Choroid plexus epithelial cell (primary cell): ENCODE results near the gene CACHD1.

ENCODE experiments used
- DNase-seq: peaks from one replicate; pipeline ENCODE4 v3.0.0-alpha.2; 2010; ENCODE audit warnings: low read depth
- H3K4me3 ChIP-seq: 2 replicates; pipeline ENCODE4 v1.5.1; 2011; ENCODE audit warnings: low read depth, mild to moderate bottlenecking, control low read depth, low read length, moderate library complexity
- CTCF ChIP-seq: conservative IDR thresholded peaks from 2 replicates; pipeline ENCODE4 v1.5.1; 2011; ENCODE audit warnings: low read depth, mild to moderate bottlenecking, control low read depth, inconsistent platforms, low read length, moderate library complexity

The CACHD1 gene

GRCh38 chr1:64550510-64550909 lies 80.6 kb downstream of the CACHD1 start:
- TF ChIP-seq CTCF = no peak
- H3K4me3 ChIP-seq = no peak overlapping the region
- no peak for DNase-seq

GRCh38 chr1:64550946-64551605 lies 81.1 kb downstream of the CACHD1 start:
- DNase-seq = no peak
- no peak overlapping the region for H3K4me3 ChIP-seq
- TF ChIP-seq CTCF = no peak

- no peak for DNase-seq
- no peak overlapping the region for H3K4me3 ChIP-seq
- TF ChIP-seq CTCF = no peak
Observed at GRCh38 chr1:64553285-64553684, 83.4 kb downstream of the CACHD1 start.

GRCh38 chr1:64555947-64556346 lies 86.0 kb downstream of the CACHD1 start:
- TF ChIP-seq CTCF = no peak
- DNase-seq = no peak
- no peak overlapping the region for H3K4me3 ChIP-seq

- DNase-seq = no peak
- H3K4me3 ChIP-seq = no peak overlapping the region
- TF ChIP-seq CTCF = no peak
Observed at GRCh38 chr1:64561993-64562392, 92.1 kb downstream of the CACHD1 start.

- TF ChIP-seq CTCF = no peak
- no peak overlapping the region for H3K4me3 ChIP-seq
- DNase-seq = no peak
Observed at GRCh38 chr1:64563958-64564565, 94.1 kb downstream of the CACHD1 start.

GRCh38 chr1:64564891-64565290 lies 95.0 kb downstream of the CACHD1 start:
- H3K4me3 ChIP-seq = no peak overlapping the region
- DNase-seq = no peak
- no peak for TF ChIP-seq CTCF
